K562 (cell line): ENCODE measurements around the gene DAG1. TPM values are rescaled to one million over a fixed set of nuclear protein-coding genes. Genes with fewer than 3 reads are reported as not detected.

ENCODE experiments used
- CBFA2T3 ChIP-seq: fragments of 450-650 bp; IDR thresholded peaks from 2 replicates; pipeline ENCODE4 v1.6.1; 2017
- CBFB ChIP-seq: sonication (generic); formaldehyde crosslinking; IDR thresholded peaks from 2 replicates; pipeline ENCODE4 v1.4.0; 2020; ENCODE audit warnings: mild to moderate bottlenecking, missing genetic modification reagents
- CHD1 ChIP-seq: fragments of 200-600 bp; sonication (generic); IDR thresholded peaks from one replicate; pipeline ENCODE4 v1.6.1; 2012; ENCODE audit warnings: mild to moderate bottlenecking, moderate library complexity, low read length, inconsistent platforms
- DACH1 ChIP-seq: fragments of 450-650 bp; IDR thresholded peaks from 2 replicates; pipeline ENCODE4 v1.6.1; 2018; ENCODE audit not compliant: partially characterized antibody
- FOXM1 ChIP-seq, 2 experiments: fragments of 450-650 bp in 1 of 2; sonication (generic) in 1 of 2; formaldehyde crosslinking in 1 of 2; IDR thresholded peaks; 2 replicates each; pipeline versions ENCODE4 v1.6.1 to v1.9.0; 2017 to 2022; ENCODE audit warnings: low read depth in 2 of 2, mild to moderate bottlenecking in 2 of 2, missing genetic modification reagents in 1 of 2, moderate library complexity in 1 of 2
- JUND ChIP-seq, 2 experiments: IDR thresholded peaks; 2 replicates in 1 of 2; 3 replicates in 1 of 2; pipeline ENCODE4 v1.6.1; 2011; ENCODE audit warnings: borderline replicate concordance in 2 of 2, low read depth in 2 of 2, low read length in 2 of 2, improper control_type of control experiment in 1 of 2, missing biosample characterization in 1 of 2, missing genetic modification characterization in 1 of 2, missing genetic modification reagents in 1 of 2
- MYBL2 ChIP-seq, 2 experiments: fragments of 450-650 bp in 1 of 2; sonication (generic) in 1 of 2; formaldehyde crosslinking in 1 of 2; IDR thresholded peaks; 2 replicates each; pipeline versions ENCODE4 v1.6.1 to v1.8.1; 2017 to 2022; ENCODE audit warnings: borderline replicate concordance in 1 of 2, inconsistent platforms in 1 of 2, low read depth in 1 of 2, mild to moderate bottlenecking in 1 of 2, missing genetic modification reagents in 1 of 2, moderate library complexity in 1 of 2
- MYNN ChIP-seq, 2 experiments: sonication (generic); formaldehyde crosslinking in 1 of 2; IDR thresholded peaks; 2 replicates each; pipeline versions ENCODE4 v1.5.0 to v1.6.1; 2016 to 2020; ENCODE audit warnings: antibody characterized with exemption in 1 of 2, missing genetic modification reagents in 1 of 2
- PTRF ChIP-seq: fragments of 450-650 bp; IDR thresholded peaks from 2 replicates; pipeline ENCODE4 v1.6.1; 2016; ENCODE audit warnings: mild to moderate bottlenecking, missing genetic modification characterization, missing compliant biosample characterization
- SMARCE1 ChIP-seq: fragments of 450-650 bp; IDR thresholded peaks from 2 replicates; pipeline ENCODE4 v1.7.1; 2016; ENCODE audit warnings: mild to moderate bottlenecking
- SREBF2 ChIP-seq: sonication (generic); formaldehyde crosslinking; IDR thresholded peaks from 2 replicates; pipeline ENCODE4 v1.4.0; 2020; ENCODE audit warnings: mild to moderate bottlenecking, missing genetic modification reagents
- TCF3 ChIP-seq: sonication (generic); formaldehyde crosslinking; IDR thresholded peaks from 2 replicates; pipeline ENCODE4 v1.4.0; 2020; ENCODE audit warnings: mild to moderate bottlenecking, missing genetic modification reagents
- TRIM24 ChIP-seq, 2 experiments: fragments of 450-650 bp; IDR thresholded peaks; 2 replicates each; pipeline ENCODE4 v1.6.1; 2016
- ZNF324 ChIP-seq: fragments of 250-450 bp; sonication (Bioruptor Pico); IDR thresholded peaks from 2 replicates; pipeline ENCODE4 v1.4.0; 2020; ENCODE audit warnings: mild to moderate bottlenecking
- polyA plus RNA-seq, 8 experiments: library from polyadenylated mRNA; depleted of rRNA in 4 of 8; stranded (reverse) in 5 of 8; unstranded in 3 of 8; fragments of >200 nt; fragmentation: Nextera tagmentation in 2 of 8; fragmentation: Illumina TruSeq in 1 of 8; extraction: Ambion mirVana in 2 of 8; extraction: Trizol in 1 of 8; gene quantifications; 2 replicates each; pipeline versions ENCODE4 v1.2.1 to v1.2.3, GENCODE V29; 2011 to 2014; ENCODE audit warnings: inconsistent platforms in 1 of 8, missing spikeins in 1 of 8
- total RNA-seq, 7 experiments: library from RNA; depleted of rRNA in 6 of 7; stranded (reverse); fragments of >200 nt in 6 of 7; fragmentation: Illumina TruSeq in 2 of 7; extraction: Trizol in 2 of 7; gene quantifications; 2 replicates each; pipeline versions ENCODE4 v1.2.1 to v1.2.3, GENCODE V29; 2011 to 2021; ENCODE audit warnings: low replicate concordance in 1 of 7
- TF ChIP-seq, protein P1 (sequence below): fragments of 450-650 bp; IDR thresholded peaks from 2 replicates; pipeline ENCODE4 v1.6.1; 2016; ENCODE audit warnings: mild to moderate bottlenecking, moderate library complexity

Gene DAG1
- total and polyA plus RNA-seq, 9 of the 15 experiments (the other 6 are each of a cell fraction or from before 2014, with no cell fraction given), result 0.29 to 19.6 (median 8.2) TPM

DNA sequence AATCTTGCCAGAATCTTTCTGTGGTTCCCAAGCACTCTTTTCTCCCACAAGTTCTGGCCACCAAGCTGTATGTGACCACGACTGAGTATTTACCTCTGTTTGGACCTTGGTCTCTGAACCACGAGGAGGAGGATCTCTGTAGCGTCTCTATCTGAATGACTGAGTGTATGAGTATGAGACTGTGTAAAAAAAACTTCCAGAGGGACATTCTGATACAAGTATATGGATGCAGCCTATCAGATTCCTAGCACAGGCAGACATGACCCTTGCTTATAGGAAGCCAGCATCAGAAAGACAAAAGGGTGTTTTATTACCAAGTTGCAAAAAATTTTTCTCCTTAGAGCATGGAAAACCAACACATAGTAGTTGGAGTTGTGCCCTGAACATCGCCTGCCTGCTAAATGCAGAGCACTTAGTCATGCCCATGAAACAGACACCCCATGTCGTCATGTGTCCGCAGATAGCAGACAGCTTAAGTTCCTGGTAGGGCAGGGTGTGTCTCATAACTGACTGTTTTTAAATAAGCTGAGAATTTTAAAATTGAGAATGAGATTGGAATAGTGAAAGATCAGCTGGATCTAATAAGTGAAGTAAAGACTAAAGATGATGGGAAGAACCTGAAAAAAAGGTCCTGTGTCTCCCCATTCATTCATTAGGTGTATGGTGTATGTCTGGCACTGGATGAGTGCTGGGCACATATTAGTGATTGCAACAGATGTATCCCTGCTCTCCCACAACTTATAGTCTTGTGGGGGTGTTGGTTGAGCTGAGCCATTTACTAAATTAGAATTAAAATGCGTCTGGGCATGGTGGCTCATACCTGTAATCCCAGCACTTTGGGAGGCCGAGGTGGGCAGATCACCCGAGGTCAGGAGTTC is 30.9 kb downstream of the DAG1 start (continued):
- TF ChIP-seq SMARCE1 (peak; percentile 72; the same call in 1 of the 2 replicates), JUND (IDR thresholded peaks at IDR 0.05; ENCODE audit: borderline replicate concordance, low read depth, low read length) (peak; percentile 80), JUND (tag; IDR thresholded peaks at IDR 0.05; ENCODE audit: borderline replicate concordance, low read depth, low read length) (peak; percentile 72; the same call in 2 of the 3 replicates), ZNF324 (CRISPR knock-in tag) (no peak), TRIM24 (IDR thresholded peaks at IDR 0.05) (0 out of 4 replicates have a peak, but pooled peaks of 1 of the 2 experiments have one; percentile 18), CBFA2T3 (peak; percentile 37; the same call in 1 of the 2 replicates), FOXM1 (IDR thresholded peaks at IDR 0.05; ENCODE audit: low read depth) (0 out of 2 replicates have a peak, but pooled peaks have one; percentile 42), FOXM1 (CRISPR knock-in tag; IDR thresholded peaks at IDR 0.05; ENCODE audit: low read depth) (no peak), TCF3 (peak; percentile 32; the same call in 1 of the 2 replicates), DACH1 (peak; percentile 39), CHD1 (no peak), CBFB (CRISPR knock-in tag) (no peak), MYBL2 (IDR thresholded peaks at IDR 0.05; ENCODE audit: low read depth) (peak; percentile 68), MYBL2 (CRISPR knock-in tag; IDR thresholded peaks at IDR 0.05; ENCODE audit: borderline replicate concordance) (no peak), MYNN (IDR thresholded peaks at IDR 0.05) (0 out of 2 replicates have a peak, but pooled peaks have one; percentile 67), MYNN (CRISPR knock-in tag; IDR thresholded peaks at IDR 0.05) (no peak), SREBF2 (CRISPR knock-in tag) (no peak), PTRF (tag) (no peak)
- TF ChIP-seq, protein P1, sequence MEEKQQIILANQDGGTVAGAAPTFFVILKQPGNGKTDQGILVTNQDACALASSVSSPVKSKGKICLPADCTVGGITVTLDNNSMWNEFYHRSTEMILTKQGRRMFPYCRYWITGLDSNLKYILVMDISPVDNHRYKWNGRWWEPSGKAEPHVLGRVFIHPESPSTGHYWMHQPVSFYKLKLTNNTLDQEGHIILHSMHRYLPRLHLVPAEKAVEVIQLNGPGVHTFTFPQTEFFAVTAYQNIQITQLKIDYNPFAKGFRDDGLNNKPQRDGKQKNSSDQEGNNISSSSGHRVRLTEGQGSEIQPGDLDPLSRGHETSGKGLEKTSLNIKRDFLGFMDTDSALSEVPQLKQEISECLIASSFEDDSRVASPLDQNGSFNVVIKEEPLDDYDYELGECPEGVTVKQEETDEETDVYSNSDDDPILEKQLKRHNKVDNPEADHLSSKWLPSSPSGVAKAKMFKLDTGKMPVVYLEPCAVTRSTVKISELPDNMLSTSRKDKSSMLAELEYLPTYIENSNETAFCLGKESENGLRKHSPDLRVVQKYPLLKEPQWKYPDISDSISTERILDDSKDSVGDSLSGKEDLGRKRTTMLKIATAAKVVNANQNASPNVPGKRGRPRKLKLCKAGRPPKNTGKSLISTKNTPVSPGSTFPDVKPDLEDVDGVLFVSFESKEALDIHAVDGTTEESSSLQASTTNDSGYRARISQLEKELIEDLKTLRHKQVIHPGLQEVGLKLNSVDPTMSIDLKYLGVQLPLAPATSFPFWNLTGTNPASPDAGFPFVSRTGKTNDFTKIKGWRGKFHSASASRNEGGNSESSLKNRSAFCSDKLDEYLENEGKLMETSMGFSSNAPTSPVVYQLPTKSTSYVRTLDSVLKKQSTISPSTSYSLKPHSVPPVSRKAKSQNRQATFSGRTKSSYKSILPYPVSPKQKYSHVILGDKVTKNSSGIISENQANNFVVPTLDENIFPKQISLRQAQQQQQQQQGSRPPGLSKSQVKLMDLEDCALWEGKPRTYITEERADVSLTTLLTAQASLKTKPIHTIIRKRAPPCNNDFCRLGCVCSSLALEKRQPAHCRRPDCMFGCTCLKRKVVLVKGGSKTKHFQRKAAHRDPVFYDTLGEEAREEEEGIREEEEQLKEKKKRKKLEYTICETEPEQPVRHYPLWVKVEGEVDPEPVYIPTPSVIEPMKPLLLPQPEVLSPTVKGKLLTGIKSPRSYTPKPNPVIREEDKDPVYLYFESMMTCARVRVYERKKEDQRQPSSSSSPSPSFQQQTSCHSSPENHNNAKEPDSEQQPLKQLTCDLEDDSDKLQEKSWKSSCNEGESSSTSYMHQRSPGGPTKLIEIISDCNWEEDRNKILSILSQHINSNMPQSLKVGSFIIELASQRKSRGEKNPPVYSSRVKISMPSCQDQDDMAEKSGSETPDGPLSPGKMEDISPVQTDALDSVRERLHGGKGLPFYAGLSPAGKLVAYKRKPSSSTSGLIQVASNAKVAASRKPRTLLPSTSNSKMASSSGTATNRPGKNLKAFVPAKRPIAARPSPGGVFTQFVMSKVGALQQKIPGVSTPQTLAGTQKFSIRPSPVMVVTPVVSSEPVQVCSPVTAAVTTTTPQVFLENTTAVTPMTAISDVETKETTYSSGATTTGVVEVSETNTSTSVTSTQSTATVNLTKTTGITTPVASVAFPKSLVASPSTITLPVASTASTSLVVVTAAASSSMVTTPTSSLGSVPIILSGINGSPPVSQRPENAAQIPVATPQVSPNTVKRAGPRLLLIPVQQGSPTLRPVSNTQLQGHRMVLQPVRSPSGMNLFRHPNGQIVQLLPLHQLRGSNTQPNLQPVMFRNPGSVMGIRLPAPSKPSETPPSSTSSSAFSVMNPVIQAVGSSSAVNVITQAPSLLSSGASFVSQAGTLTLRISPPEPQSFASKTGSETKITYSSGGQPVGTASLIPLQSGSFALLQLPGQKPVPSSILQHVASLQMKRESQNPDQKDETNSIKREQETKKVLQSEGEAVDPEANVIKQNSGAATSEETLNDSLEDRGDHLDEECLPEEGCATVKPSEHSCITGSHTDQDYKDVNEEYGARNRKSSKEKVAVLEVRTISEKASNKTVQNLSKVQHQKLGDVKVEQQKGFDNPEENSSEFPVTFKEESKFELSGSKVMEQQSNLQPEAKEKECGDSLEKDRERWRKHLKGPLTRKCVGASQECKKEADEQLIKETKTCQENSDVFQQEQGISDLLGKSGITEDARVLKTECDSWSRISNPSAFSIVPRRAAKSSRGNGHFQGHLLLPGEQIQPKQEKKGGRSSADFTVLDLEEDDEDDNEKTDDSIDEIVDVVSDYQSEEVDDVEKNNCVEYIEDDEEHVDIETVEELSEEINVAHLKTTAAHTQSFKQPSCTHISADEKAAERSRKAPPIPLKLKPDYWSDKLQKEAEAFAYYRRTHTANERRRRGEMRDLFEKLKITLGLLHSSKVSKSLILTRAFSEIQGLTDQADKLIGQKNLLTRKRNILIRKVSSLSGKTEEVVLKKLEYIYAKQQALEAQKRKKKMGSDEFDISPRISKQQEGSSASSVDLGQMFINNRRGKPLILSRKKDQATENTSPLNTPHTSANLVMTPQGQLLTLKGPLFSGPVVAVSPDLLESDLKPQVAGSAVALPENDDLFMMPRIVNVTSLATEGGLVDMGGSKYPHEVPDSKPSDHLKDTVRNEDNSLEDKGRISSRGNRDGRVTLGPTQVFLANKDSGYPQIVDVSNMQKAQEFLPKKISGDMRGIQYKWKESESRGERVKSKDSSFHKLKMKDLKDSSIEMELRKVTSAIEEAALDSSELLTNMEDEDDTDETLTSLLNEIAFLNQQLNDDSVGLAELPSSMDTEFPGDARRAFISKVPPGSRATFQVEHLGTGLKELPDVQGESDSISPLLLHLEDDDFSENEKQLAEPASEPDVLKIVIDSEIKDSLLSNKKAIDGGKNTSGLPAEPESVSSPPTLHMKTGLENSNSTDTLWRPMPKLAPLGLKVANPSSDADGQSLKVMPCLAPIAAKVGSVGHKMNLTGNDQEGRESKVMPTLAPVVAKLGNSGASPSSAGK, result 0 out of 2 replicates have a peak, but pooled peaks have one; percentile 15
